ENCODE measurements around the gene DSG4.

Gene DSG4

DNA sequence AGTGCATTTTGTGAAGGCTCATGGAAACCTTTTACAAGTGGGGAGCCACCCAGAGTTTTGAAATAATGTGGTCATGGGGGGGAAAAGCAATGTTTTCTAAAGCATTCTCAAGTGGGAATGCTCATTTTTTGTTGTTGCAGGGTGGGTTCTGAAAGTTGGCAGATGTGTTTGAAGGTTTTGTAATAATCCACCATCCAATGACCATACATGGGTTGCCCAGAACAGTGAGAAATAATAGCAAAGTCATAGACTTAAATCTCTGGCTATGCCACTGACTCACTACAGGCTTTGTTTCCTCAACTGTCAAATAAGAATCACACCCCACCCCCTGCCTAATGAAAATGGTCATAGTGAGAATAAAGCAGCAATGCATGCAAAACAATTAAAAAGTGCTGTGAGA, 73.8 kb downstream of the DSG4 start:
- no peak for FAIRE-seq

DNA sequence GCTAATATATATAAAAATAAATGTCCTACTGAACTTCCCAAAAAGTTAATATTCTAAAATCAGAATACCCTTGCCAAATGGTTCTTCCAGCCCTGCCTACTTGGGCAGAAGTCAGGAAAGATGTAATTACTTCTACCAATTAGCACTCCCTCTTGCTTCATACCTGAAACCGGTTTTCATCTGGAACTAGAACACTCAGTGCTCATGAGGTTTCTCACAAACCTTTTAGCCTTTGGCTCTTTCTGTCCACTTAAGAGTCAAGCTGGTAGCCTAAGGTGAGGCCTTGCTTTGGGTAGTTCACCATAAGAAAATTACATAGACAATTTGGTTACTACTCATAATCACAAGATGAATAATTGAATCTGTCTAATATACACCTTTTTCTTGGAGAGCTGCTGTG, 75.0 kb downstream of the DSG4 start:
- FAIRE-seq, result no peak

GRCh38 chr18:31454066-31454708, 77.6 kb downstream of the DSG4 start:
- FAIRE-seq, result no peak

All from colon (tissue), 2 donors.